HepG2 (cell line): Measurements from ENCODE around the gene TRPV4. TPM values are rescaled to one million over a fixed set of nuclear protein-coding genes. Genes with fewer than 3 reads are reported as not detected.

ENCODE experiments used
- ARHGAP35 ChIP-seq: sonication (generic); formaldehyde crosslinking; IDR thresholded peaks from 2 replicates; pipeline ENCODE4 v1.9.0; 2022; ENCODE audit warnings: mild to moderate bottlenecking, inconsistent platforms, moderate library complexity, missing genetic modification reagents, borderline replicate concordance
- ATF4 ChIP-seq, 2 experiments: fragments of 450-650 bp in 1 of 2; sonication (generic) in 1 of 2; formaldehyde crosslinking; IDR thresholded peaks; 2 replicates each; pipeline versions ENCODE4 v1.5.0 to v1.8.0; 2020 to 2022; ENCODE audit warnings: mild to moderate bottlenecking in 1 of 2, missing genetic modification reagents in 1 of 2
- GLI4 ChIP-seq: sonication (generic); formaldehyde crosslinking; IDR thresholded peaks from 2 replicates; pipeline ENCODE4 v1.5.1; 2020; ENCODE audit warnings: missing genetic modification reagents, mild to moderate bottlenecking, moderate library complexity, borderline replicate concordance
- KAT7 ChIP-seq: IDR thresholded peaks from 2 replicates; pipeline ENCODE4 v1.6.1; 2018; ENCODE audit warnings: borderline replicate concordance, missing compliant biosample characterization
- KLF9 ChIP-seq: IDR thresholded peaks from 2 replicates; pipeline ENCODE4 v1.6.1; 2016; ENCODE audit warnings: low read depth
- MAFK ChIP-seq, 2 experiments: IDR thresholded peaks in 1 of 2; conservative IDR thresholded peaks in 1 of 2; 2 replicates each; pipeline ENCODE4 v1.6.1; 2011; ENCODE audit warnings: improper control_type of control experiment in 2 of 2, low read length in 2 of 2
- MNT ChIP-seq: fragments of 450-650 bp; IDR thresholded peaks from 2 replicates; pipeline ENCODE4 v1.6.1; 2016
- RBM22 ChIP-seq: fragments of 200-400 bp; formaldehyde crosslinking; optimal IDR thresholded peaks from 2 replicates; pipeline ENCODE3; 2017; ENCODE audit warnings: mild to moderate bottlenecking, low read length, moderate library complexity
- RNF219 ChIP-seq: sonication (generic); formaldehyde crosslinking; IDR thresholded peaks from 2 replicates; pipeline ENCODE4 v1.5.0; 2020; ENCODE audit warnings: mild to moderate bottlenecking, missing genetic modification reagents
- SRSF4 ChIP-seq: fragments of 200-400 bp; formaldehyde crosslinking; IDR thresholded peaks from one replicate; pipeline ENCODE4 v1.6.1; 2018; ENCODE audit warnings: mild to moderate bottlenecking, low read depth, low read length, moderate library complexity; ENCODE audit not compliant: poor library complexity, severe bottlenecking
- ZFAT ChIP-seq: sonication (generic); formaldehyde crosslinking; conservative IDR thresholded peaks from 2 replicates; pipeline ENCODE4 v1.8.1; 2023; ENCODE audit warnings: missing genetic modification reagents, inconsistent platforms
- ZNF12 ChIP-seq: sonication (generic); formaldehyde crosslinking; IDR thresholded peaks from 2 replicates; pipeline ENCODE4 v1.5.0; 2020; ENCODE audit warnings: missing genetic modification reagents
- ZNF121 ChIP-seq: sonication (generic); formaldehyde crosslinking; IDR thresholded peaks from 2 replicates; pipeline ENCODE4 v1.5.0; 2020; ENCODE audit warnings: mild to moderate bottlenecking, missing genetic modification reagents
- ZNF143 ChIP-seq: sonication (generic); formaldehyde crosslinking; IDR thresholded peaks from 2 replicates; pipeline ENCODE4 v1.4.0; 2020; ENCODE audit warnings: missing genetic modification reagents
- ZNF232 ChIP-seq: sonication (generic); formaldehyde crosslinking; IDR thresholded peaks from 2 replicates; pipeline ENCODE4 v1.4.0; 2020; ENCODE audit warnings: missing genetic modification reagents, borderline replicate concordance
- ZNF550 ChIP-seq: sonication (generic); formaldehyde crosslinking; IDR thresholded peaks from 2 replicates; pipeline ENCODE4 v1.4.0; 2020; ENCODE audit warnings: mild to moderate bottlenecking, missing genetic modification reagents, borderline replicate concordance
- ZNF557 ChIP-seq: sonication (generic); formaldehyde crosslinking; IDR thresholded peaks from 2 replicates; pipeline ENCODE4 v1.4.0; 2020; ENCODE audit warnings: missing genetic modification reagents
- polyA plus RNA-seq, 8 experiments: library from polyadenylated mRNA; depleted of rRNA in 3 of 8; stranded (reverse) in 7 of 8; unstranded in 1 of 8; fragments of >200 nt; fragmentation: Illumina TruSeq in 4 of 8; extraction: Trizol in 4 of 8; gene quantifications; 2 replicates each; pipeline versions ENCODE4 v1.2.1 to v1.2.3, GENCODE V29; 2011 to 2016; ENCODE audit warnings: low read depth in 4 of 8, missing spikeins in 1 of 8, mixed read lengths in 1 of 8; ENCODE audit not compliant: insufficient read depth in 1 of 8
- total RNA-seq, 5 experiments: library from RNA; depleted of rRNA; stranded (reverse); fragments of >200 nt; fragmentation: Illumina TruSeq; extraction: Trizol; gene quantifications; 2 replicates each; pipeline ENCODE4 v1.2.3, GENCODE V29; 2016; ENCODE audit warnings: low read depth in 1 of 5
- TF ChIP-seq, protein P1 (sequence below): sonication (generic); formaldehyde crosslinking; IDR thresholded peaks from 2 replicates; pipeline ENCODE4 v1.4.0; 2020; ENCODE audit warnings: missing genetic modification reagents
- TF ChIP-seq, protein P2 (sequence below): sonication (generic); formaldehyde crosslinking; IDR thresholded peaks from 2 replicates; pipeline ENCODE4 v1.4.0; 2020; ENCODE audit warnings: missing genetic modification reagents; ENCODE audit errors: not compliant biosample characterization
- TF ChIP-seq, protein P3 (sequence below): sonication (generic); formaldehyde crosslinking; IDR thresholded peaks from 2 replicates; pipeline ENCODE4 v1.4.0; 2020; ENCODE audit warnings: mild to moderate bottlenecking, missing genetic modification reagents

TRPV4 gene
- total and polyA plus RNA-seq, 2 of the 13 experiments (the other 11 are each of a cell fraction or from before 2014, with no cell fraction given): 0.66 to 4.7 TPM

DNA sequence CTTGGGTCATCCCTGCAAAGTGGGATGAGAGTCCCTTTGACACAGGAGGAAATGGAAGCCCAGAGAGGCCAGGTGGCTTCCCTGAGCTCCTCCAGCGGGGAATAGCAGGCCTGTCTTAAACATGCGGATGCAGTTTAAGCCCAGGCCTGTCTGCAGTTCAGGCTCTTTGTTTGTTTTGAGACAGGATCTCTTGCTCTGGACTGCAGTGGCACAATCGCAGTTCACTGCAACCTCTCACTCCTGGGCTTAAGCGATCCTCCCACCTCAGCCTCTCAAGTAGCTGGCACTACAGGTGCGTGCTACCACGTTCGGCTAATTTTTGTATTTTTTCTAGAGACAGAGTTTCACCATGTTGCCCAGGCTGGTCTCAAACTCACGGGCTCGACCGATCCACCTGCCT is 3.5 kb downstream of the TRPV4 start (continued):
- TF ChIP-seq, protein P1, sequence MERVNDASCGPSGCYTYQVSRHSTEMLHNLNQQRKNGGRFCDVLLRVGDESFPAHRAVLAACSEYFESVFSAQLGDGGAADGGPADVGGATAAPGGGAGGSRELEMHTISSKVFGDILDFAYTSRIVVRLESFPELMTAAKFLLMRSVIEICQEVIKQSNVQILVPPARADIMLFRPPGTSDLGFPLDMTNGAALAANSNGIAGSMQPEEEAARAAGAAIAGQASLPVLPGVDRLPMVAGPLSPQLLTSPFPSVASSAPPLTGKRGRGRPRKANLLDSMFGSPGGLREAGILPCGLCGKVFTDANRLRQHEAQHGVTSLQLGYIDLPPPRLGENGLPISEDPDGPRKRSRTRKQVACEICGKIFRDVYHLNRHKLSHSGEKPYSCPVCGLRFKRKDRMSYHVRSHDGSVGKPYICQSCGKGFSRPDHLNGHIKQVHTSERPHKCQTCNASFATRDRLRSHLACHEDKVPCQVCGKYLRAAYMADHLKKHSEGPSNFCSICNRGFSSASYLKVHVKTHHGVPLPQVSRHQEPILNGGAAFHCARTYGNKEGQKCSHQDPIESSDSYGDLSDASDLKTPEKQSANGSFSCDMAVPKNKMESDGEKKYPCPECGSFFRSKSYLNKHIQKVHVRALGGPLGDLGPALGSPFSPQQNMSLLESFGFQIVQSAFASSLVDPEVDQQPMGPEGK: no peak
- no peak for TF ChIP-seq ATF4 (CRISPR knock-in tag; IDR thresholded peaks at IDR 0.05)
- TF ChIP-seq ZNF12 (CRISPR knock-in tag): no peak
- no peak for TF ChIP-seq RNF219
- no peak for TF ChIP-seq RBM22
- TF ChIP-seq ZFAT (CRISPR knock-in tag): no peak
- TF ChIP-seq KLF9: no peak
- TF ChIP-seq ZNF557: no peak
- TF ChIP-seq ZNF550 (CRISPR knock-in tag): no peak
- TF ChIP-seq ZNF121 (CRISPR knock-in tag): peak; percentile 31; the same call in 1 of the 2 replicates
- TF ChIP-seq, protein P2, sequence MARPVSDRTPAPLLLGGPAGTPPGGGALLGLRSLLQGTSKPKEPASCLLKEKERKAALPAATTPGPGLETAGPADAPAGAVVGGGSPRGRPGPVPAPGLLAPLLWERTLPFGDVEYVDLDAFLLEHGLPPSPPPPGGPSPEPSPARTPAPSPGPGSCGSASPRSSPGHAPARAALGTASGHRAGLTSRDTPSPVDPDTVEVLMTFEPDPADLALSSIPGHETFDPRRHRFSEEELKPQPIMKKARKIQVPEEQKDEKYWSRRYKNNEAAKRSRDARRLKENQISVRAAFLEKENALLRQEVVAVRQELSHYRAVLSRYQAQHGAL (CRISPR knock-in tag): no peak
- no peak for TF ChIP-seq MNT
- TF ChIP-seq ARHGAP35 (CRISPR knock-in tag): no peak
- no peak for TF ChIP-seq GLI4 (CRISPR knock-in tag)
- TF ChIP-seq, protein P3, sequence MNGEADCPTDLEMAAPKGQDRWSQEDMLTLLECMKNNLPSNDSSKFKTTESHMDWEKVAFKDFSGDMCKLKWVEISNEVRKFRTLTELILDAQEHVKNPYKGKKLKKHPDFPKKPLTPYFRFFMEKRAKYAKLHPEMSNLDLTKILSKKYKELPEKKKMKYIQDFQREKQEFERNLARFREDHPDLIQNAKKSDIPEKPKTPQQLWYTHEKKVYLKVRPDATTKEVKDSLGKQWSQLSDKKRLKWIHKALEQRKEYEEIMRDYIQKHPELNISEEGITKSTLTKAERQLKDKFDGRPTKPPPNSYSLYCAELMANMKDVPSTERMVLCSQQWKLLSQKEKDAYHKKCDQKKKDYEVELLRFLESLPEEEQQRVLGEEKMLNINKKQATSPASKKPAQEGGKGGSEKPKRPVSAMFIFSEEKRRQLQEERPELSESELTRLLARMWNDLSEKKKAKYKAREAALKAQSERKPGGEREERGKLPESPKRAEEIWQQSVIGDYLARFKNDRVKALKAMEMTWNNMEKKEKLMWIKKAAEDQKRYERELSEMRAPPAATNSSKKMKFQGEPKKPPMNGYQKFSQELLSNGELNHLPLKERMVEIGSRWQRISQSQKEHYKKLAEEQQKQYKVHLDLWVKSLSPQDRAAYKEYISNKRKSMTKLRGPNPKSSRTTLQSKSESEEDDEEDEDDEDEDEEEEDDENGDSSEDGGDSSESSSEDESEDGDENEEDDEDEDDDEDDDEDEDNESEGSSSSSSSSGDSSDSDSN: no peak
- no peak for TF ChIP-seq SRSF4
- no peak for TF ChIP-seq ZNF232 (CRISPR knock-in tag)
- TF ChIP-seq ZNF143 (CRISPR knock-in tag): no peak
- TF ChIP-seq KAT7: no peak
- no peak for TF ChIP-seq MAFK (conservative IDR thresholded peaks at IDR 0.05 in 1 of 2, IDR thresholded peaks at IDR 0.05 in 1 of 2; ENCODE audit: low read length in 2 of 2)
